HEK293T (cell line): Measurements from ENCODE around the gene KCTD14.
"Not testable (repeated sequence)": the region's sequence is repeated elsewhere in the genome, so short reads cannot be mapped to it uniquely, and the experiment has no call there.

Experiments
- CTCF ChIA-PET: fragments of 350-600 bp; formaldehyde crosslinking; extraction: SDS; loops from one replicate; lab custom pipeline; 2021; ENCODE audit warnings: antibody characterized with exemption, inconsistent platforms; lab: Yijun Ruan, JAX
- POLR2A ChIA-PET: fragments of 350-600 bp; formaldehyde crosslinking; extraction: SDS; loops from one replicate; lab custom pipeline; 2020; ENCODE audit warnings: antibody characterized with exemption, inconsistent platforms; lab: Yijun Ruan, JAX
- DNase-seq: peaks from one replicate; pipeline ENCODE4 v3.0.0; 2012; ENCODE audit warnings: mixed read lengths; ENCODE audit errors: extremely low spot score
- ARNT ChIP-seq: fragments of 450-650 bp; IDR thresholded peaks from 2 replicates; pipeline ENCODE4 v1.6.1; 2017; ENCODE audit warnings: mild to moderate bottlenecking
- BHLHE40 ChIP-seq: fragments of 450-650 bp; IDR thresholded peaks from 2 replicates; pipeline ENCODE4 v1.6.1; 2016; ENCODE audit warnings: mild to moderate bottlenecking, moderate library complexity, borderline replicate concordance
- CTBP1 ChIP-seq: fragments of 450-650 bp; IDR thresholded peaks from 2 replicates; pipeline ENCODE4 v1.6.1; 2016; ENCODE audit warnings: borderline replicate concordance
- ELF4 ChIP-seq: fragments of 450-650 bp; IDR thresholded peaks from 2 replicates; pipeline ENCODE4 v1.6.1; 2017; ENCODE audit warnings: antibody characterized with exemption
- FOXA1 ChIP-seq: fragments of 450-650 bp; IDR thresholded peaks from 2 replicates; pipeline ENCODE4 v1.6.1; 2016; ENCODE audit warnings: mild to moderate bottlenecking
- FOXK2 ChIP-seq: fragments of 450-650 bp; IDR thresholded peaks from 2 replicates; pipeline ENCODE4 v1.6.1; 2016; ENCODE audit warnings: mild to moderate bottlenecking
- FOXM1 ChIP-seq: fragments of 450-650 bp; IDR thresholded peaks from 2 replicates; pipeline ENCODE4 v1.6.1; 2017; ENCODE audit warnings: mild to moderate bottlenecking, borderline replicate concordance
- HDGF ChIP-seq: fragments of 450-650 bp; IDR thresholded peaks from 2 replicates; pipeline ENCODE4 v1.6.1; 2017; ENCODE audit warnings: antibody characterized with exemption, borderline replicate concordance
- L3MBTL2 ChIP-seq: fragments of 450-650 bp; conservative IDR thresholded peaks from 2 replicates; pipeline ENCODE4 v1.6.1; 2016; ENCODE audit warnings: mild to moderate bottlenecking
- LEF1 ChIP-seq: fragments of 450-650 bp; IDR thresholded peaks from 2 replicates; pipeline ENCODE4 v1.6.1; 2017; ENCODE audit warnings: mild to moderate bottlenecking, borderline replicate concordance
- NFRKB ChIP-seq: fragments of 450-650 bp; IDR thresholded peaks from 2 replicates; pipeline ENCODE4 v1.6.1; 2016; ENCODE audit warnings: mild to moderate bottlenecking, moderate library complexity
- PKNOX1 ChIP-seq: fragments of 450-650 bp; IDR thresholded peaks from 2 replicates; pipeline ENCODE4 v1.6.1; 2016
- SP1 ChIP-seq: fragments of 450-650 bp; IDR thresholded peaks from 2 replicates; pipeline ENCODE4 v1.6.1; 2017
- SUZ12 ChIP-seq: fragments of 450-650 bp; IDR thresholded peaks from 2 replicates; pipeline ENCODE4 v1.6.1; 2016; ENCODE audit warnings: mild to moderate bottlenecking
- TARDBP ChIP-seq: fragments of 450-650 bp; IDR thresholded peaks from 2 replicates; pipeline ENCODE4 v1.6.1; 2016
- ZNF384 ChIP-seq: fragments of 450-650 bp; IDR thresholded peaks from 2 replicates; pipeline ENCODE4 v1.6.1; 2016

Gene KCTD14

GRCh38 chr11:78060533-78060932, 37.5 kb upstream of the KCTD14 start:
- CTCF ChIA-PET = no interaction called here
- POLR2A ChIA-PET = interaction anchor here (0.8 kb wide), 1 partner anchor 19 kb away, joined by 3 read pairs; the partner anchor contains the start of gene NDUFC2
- DNase-seq = no peak
- TF ChIP-seq TARDBP (no peak), FOXA1 (no peak), L3MBTL2 (no peak), CTBP1 (no peak), SP1 (no peak), ELF4 (no peak), BHLHE40 (no peak), LEF1 (no peak), FOXM1 (no peak), FOXK2 (no peak), NFRKB (no peak)

DNA sequence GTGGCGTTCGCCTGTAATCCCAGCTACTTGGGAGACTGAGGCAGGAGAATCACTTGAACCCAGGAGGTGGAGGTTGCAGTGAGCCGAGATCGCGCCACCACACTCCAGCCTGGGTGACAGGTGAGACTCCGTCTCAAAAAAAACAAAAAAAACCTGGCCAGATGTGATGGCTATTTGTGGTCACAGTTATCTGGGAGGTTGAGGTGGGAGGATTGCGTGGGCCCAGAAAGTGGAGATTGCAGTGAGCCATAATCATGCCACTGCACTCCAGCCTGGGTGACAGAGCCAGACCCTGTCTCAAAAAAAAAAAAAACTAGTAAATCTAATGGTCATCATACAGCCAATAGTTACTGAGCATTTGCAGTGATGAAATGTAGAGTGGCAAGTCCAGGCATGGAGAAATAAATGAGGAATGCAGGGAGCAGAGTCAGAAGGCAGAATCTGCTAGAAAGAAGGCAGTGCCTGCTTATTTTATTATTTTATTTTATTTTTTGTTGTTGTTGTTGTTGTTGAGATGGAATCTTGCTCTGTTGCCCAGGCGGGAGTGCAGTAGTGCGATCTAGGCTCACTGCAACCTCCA, 36.8 kb upstream of the KCTD14 start:
- DNase-seq, POLR2A ChIA-PET, CTCF ChIA-PET: not testable (repeated sequence)

DNA sequence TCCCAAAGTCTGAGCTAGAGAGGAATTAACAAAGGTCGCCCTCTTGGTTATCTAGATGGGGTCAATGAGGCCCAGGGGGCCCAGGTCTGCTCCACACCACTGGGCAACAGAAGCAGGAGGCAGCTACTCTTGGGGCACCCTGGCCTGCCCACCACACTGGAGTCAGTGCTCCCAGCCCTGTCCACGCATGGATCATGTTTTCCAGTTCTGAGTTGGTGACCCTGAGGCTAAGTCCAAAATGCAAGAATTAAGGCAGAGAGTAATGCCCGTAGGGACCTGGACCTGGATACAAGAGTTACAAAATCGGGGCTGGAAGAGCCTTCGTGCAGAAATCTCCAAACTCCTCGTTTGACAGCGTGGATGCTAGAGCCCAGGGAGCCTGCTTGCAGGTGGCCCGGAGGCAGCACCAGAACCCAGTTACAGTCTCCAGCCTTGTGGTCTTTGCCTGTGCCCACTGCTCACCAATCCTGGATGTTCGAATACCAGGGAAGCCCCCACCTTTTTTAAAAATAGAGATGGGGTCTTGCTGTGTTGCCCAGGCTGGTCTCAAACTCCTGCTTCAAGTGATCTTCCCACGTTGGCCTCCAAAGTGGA, 34.5 kb upstream of the KCTD14 start:
- DNase-seq = no peak
- TF ChIP-seq L3MBTL2 = no peak
- TF ChIP-seq PKNOX1 = no peak
- no peak for TF ChIP-seq NFRKB
- no peak for TF ChIP-seq SP1
- no peak for TF ChIP-seq FOXM1
- no peak for TF ChIP-seq LEF1
- TF ChIP-seq HDGF = no peak
- TF ChIP-seq ELF4 = no peak
- no peak for TF ChIP-seq ARNT
- TF ChIP-seq BHLHE40 = no peak
- no peak for TF ChIP-seq SUZ12
- POLR2A ChIA-PET = no interaction called here
- CTCF ChIA-PET = no interaction called here

DNA sequence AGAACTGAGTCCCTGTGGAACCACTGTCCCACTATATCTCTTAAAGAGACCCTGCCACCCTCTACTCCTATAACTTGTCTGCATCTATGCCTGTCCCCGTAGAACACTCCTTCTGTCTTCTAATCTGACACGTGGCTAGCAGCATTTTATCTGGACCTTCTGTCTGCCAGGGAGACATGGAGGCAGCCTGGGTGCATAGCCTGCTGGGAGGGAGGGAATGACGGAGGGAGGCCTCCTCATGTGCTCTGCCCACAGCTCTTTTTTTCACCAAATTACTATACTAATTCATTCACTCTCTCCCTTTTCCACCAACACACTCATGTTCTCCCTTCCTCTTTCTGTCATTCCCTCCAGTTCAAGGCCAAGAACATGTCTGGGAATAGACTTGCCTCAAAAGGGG, 33.0 kb upstream of the KCTD14 start:
- ChIA-PET POLR2A (no interaction called here), CTCF (no interaction called here)
- no peak for DNase-seq
- TF ChIP-seq FOXA1 = no peak
- no peak for TF ChIP-seq TARDBP
- no peak for TF ChIP-seq HDGF
- TF ChIP-seq NFRKB = no peak
- TF ChIP-seq ARNT = no peak
- TF ChIP-seq CTBP1 = no peak
- no peak for TF ChIP-seq ELF4
- TF ChIP-seq FOXM1 = no peak
- TF ChIP-seq LEF1 = no peak
- TF ChIP-seq ZNF384 = no peak
- no peak for TF ChIP-seq FOXK2

GRCh38 chr11:78054971-78055370, 31.9 kb upstream of the KCTD14 start:
- no peak for TF ChIP-seq CTBP1
- no peak for TF ChIP-seq SUZ12
- no peak for TF ChIP-seq LEF1
- TF ChIP-seq HDGF = no peak
- TF ChIP-seq FOXM1 = no peak
- no peak for TF ChIP-seq TARDBP
- TF ChIP-seq BHLHE40 = no peak
- no peak for TF ChIP-seq FOXA1
- no peak for TF ChIP-seq ZNF384
- TF ChIP-seq ELF4 = no peak
- CTCF ChIA-PET = no interaction called here
- no peak for DNase-seq
- POLR2A ChIA-PET = interaction anchor here (0.6 kb wide), 1 partner anchor 25 kb away, joined by 7 read pairs; the partner anchor contains the start of gene NDUFC2

DNA sequence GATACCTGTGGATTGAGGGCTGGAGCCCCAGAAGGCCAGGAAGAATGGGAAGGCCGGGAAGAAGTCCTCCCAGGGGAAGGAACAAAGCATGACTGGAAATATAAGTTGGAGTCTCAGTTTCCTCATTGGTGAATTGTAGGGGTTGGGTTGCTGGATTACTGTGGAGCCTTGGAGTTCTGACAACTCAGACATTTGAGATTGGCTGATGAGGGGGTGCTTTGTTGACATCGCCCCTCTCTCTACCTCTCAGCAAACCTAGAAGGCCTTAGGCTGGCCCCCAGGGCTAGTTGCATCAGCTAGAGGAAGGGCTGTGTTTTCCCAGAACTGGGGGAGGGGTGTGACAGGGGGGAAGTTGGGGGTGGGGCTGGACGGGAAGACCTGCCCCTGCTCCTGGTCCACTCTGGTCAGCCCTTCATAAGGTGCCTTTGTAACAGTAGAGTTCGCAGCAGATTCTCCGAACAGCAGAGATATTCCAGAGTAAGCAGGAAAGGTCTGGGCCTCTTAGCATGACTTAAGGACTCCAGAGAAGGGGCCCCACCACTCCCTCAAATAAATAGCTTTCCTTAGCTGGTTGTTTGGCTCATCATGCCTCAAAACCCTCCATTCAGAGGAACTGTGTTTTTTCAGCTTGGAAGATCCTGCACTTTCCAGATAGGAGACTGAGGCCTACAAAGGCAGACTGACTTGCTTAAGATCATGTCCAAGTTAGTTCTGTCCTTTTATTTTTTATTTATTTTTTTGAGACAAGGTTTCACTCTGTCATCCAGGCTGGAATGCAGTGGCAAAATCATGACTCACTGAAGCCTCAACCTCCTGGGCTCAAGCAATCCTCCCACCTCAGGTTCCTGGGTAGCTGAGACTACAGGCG, 28.1 kb upstream of the KCTD14 start:
- ChIA-PET POLR2A (interaction anchor here (1.6 kb wide), 1 partner anchor 27 kb away, joined by 4 read pairs; no protein-coding TSS in a partner anchor), CTCF (no interaction called here)
- no peak for TF ChIP-seq CTBP1
- no peak for TF ChIP-seq SP1
- no peak for TF ChIP-seq BHLHE40
- TF ChIP-seq HDGF = no peak
- no peak for TF ChIP-seq FOXA1
- TF ChIP-seq ARNT = no peak
- no peak for TF ChIP-seq L3MBTL2
- TF ChIP-seq ZNF384 = no peak
- no peak for TF ChIP-seq SUZ12
- no peak for TF ChIP-seq ELF4
- no peak for DNase-seq

- ChIA-PET POLR2A (interaction anchor here (1.8 kb wide), 1 partner anchor 55 kb away, joined by 4 read pairs; the partner anchor contains the start of gene INTS4), CTCF (no interaction called here)
- DNase-seq = no peak
- TF ChIP-seq TARDBP (no peak), LEF1 (no peak), FOXA1 (no peak), PKNOX1 (no peak), FOXK2 (no peak), NFRKB (no peak), CTBP1 (no peak)
These were observed 26.3 kb upstream of the KCTD14 start for GRCh38 chr11:78049348-78049747.
